GM18505 (cell line): ENCODE data around the gene SOAT2.
"Not testable (repeated sequence)": the region's sequence is repeated elsewhere in the genome, so short reads cannot be mapped to it uniquely, and the experiment has no call there.

ENCODE experiments used
- ATAC-seq: cut with Tn5 transposase; IDR thresholded peaks from one replicate; pipeline ENCODE4 v1.9.1; 2021; ENCODE audit not compliant: unreplicated experiment
- POLR2A ChIP-seq: IDR thresholded peaks from 4 replicates; pipeline ENCODE4 v1.6.1; 2011; ENCODE audit warnings: borderline replicate concordance; ENCODE audit not compliant: insufficient read depth, insufficient read length; ENCODE audit errors: extremely low read depth

SOAT2 gene

DNA sequence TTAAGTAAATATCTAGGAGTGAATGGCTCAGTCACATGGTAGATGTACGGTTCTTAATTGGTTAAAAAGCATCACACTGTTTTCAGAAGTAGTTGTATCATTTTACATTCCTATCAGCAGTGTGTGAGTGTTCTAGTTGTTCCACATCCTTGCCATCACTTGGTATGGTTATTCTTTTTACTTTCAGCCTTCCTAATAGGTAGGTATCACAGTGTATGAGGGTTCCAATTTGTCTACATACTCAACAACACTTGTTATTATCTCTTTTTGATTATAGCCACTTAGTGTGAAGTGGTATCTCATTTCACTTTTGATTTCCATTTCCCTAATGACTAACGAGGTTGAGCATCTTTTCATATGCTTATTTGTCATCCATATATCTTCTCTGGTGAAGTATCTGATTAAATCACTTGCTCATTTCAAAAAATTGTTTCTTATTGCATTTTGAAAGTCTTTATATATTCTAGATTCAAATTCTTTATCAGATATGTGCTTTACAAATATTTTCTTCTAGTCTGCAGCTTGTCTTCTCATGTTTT, 20.6 kb upstream of the SOAT2 start:
- no peak for TF ChIP-seq POLR2A
- ATAC-seq = no peak

- no peak for TF ChIP-seq POLR2A
- no peak for ATAC-seq
Observed at GRCh38 chr12:53086361-53086760, 16.9 kb upstream of the SOAT2 start.

GRCh38 chr12:53090105-53090504, 13.2 kb upstream of the SOAT2 start:
- TF ChIP-seq POLR2A = no peak
- ATAC-seq = no peak

- no peak for ATAC-seq
- TF ChIP-seq POLR2A = no peak
Observed at GRCh38 chr12:53090554-53090953, 12.7 kb upstream of the SOAT2 start.

- no peak for TF ChIP-seq POLR2A
- no peak for ATAC-seq
Observed at GRCh38 chr12:53091756-53092155, 11.5 kb upstream of the SOAT2 start.

DNA sequence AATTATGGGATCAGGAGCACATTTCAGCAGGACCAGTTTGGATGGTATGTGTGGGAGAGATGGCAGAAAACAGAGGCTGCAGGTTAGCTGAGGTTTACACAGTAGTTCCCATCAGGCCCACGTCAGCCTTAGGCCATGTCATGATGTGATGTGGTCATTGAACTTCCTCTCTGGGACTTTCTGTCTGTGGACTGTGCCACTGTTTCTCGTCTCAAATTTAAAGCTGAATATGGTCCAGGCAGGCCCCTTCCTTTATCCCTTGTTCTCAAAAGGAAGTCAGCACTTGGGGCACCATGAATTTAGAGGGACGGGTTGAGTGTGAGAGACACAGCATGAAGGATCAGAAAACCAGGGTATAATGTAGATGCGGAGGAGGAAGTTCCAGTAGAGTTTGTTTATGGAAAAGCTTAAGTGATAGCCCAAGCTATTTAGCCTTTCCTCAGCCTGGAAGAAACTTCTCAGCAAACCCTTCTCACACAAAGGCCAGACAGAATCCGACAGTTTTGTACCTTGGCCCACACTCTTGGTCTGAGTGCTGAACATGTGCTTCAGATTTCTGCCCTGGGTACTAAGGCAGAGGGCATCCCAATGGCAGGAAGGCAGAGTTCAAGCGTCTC, 9.4 kb upstream of the SOAT2 start:
- no peak for ATAC-seq
- TF ChIP-seq POLR2A = no peak

DNA sequence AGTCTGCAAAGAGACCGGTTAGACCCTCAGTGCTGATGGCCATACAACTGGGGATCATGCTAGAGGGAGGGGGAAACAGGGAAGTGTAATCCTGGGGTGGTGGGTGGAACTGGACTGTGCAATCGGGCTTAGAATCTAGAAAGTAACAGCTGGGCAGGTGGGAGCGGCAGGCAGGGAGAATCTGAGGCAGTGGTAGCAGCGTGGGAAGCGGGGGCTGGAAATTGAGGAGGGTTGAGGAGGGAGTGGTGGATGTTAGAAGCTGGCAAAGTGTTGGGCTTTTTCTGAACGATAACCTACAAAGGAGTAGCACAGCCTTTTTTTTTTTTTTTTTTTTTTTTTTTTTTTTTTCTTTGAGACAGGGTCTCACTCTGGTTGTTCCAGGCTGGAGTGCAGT, 8.9 kb upstream of the SOAT2 start:
- no peak for TF ChIP-seq POLR2A
- no peak for ATAC-seq

GRCh38 chr12:53094796-53095595, 8.3 kb upstream of the SOAT2 start:
- ATAC-seq = not testable (repeated sequence)

DNA sequence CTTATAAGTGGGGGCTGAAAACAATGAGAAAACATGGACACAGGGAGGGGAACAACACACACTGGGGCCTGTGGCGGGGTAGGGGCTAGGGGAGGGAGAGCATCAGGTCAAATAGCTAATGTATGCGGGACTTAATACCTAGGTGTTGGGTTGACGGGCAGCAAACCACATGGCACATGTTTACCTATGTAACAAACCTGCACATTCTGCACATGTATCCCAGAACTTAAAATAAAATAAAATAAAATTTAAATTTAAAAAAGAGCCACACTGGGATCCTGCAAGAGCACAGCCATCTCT, 7.7 kb upstream of the SOAT2 start:
- ATAC-seq = not testable (repeated sequence)

DNA sequence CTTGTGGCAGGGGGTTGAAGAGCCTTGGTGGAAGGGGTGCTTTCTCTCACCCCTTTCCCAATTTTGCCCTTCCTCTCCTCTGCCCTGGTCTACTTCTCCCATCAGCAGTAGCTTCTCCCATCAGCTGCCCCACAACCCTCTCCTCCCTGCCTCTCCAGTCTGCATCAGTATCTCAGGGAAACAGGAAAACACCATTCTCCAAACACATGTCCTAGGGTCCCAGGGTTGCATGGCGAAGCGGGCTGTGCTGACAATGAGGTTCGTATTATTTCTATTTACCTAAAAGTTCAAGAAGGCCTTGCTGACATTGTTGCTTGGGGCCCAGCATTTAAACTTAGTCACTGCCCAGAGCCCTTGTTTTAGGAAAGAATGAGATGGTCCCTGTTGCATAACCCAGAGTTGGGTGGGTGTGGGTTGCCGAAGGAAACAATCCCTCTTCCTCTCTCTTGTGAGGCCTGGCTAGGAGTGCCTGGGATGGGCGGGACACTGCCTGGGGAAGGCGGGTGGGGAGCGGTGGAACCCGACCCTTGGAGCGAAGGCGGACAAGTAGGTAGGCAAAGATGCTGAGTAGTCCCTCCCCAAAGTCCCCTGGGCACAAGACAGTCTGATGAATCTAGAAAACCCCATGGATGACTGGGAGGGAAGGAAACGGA, 7.1 kb upstream of the SOAT2 start:
- ATAC-seq = no peak
- TF ChIP-seq POLR2A = no peak

- ATAC-seq = no peak
- no peak for TF ChIP-seq POLR2A
Observed at GRCh38 chr12:53096759-53097158, 6.5 kb upstream of the SOAT2 start.

- ATAC-seq = no peak
- no peak for TF ChIP-seq POLR2A
Observed at GRCh38 chr12:53097207-53097563, 6.1 kb upstream of the SOAT2 start.

- no peak for TF ChIP-seq POLR2A
- ATAC-seq = no peak
Observed at GRCh38 chr12:53097564-53098353, 5.5 kb upstream of the SOAT2 start, which contains the start of gene IGFBP6. IGFBP6 (plus strand) TSS chr12:53097667; CDS start chr12:53097718, 51 bp downstream.

GRCh38 chr12:53098354-53098981, 4.8 kb upstream of the SOAT2 start:
- no peak for ATAC-seq
- no peak for TF ChIP-seq POLR2A
